HL-60 (cell line): ENCODE measurements around the gene EARS2.

Source experiments
- DNase-seq, 2 experiments: peaks; one replicate each; pipeline ENCODE4 v3.0.0-alpha.2; 2010 to 2020; ENCODE audit warnings: low read depth in 1 of 2, low spot score in 1 of 2
- H3K27ac ChIP-seq: fragments of 250-450 bp; sonication (Bioruptor Pico); replicated peaks from 2 replicates; pipeline ENCODE4 v1.5.1; 2020; ENCODE audit warnings: mild to moderate bottlenecking, moderate library complexity
- H3K27me3 ChIP-seq: fragments of 250-450 bp; sonication (Bioruptor Pico); 2 replicates; pipeline ENCODE4 v1.5.1; 2021; ENCODE audit warnings: mild to moderate bottlenecking, moderate library complexity; ENCODE audit not compliant: insufficient read depth, poor library complexity, severe bottlenecking
- H3K4me3 ChIP-seq: replicated peaks from 2 replicates; pipeline ENCODE4 v1.5.1; 2011; ENCODE audit warnings: mild to moderate bottlenecking, control low read depth, low read length; ENCODE audit not compliant: insufficient read depth
- CTCF ChIP-seq: IDR thresholded peaks from one replicate; pipeline ENCODE4 v1.5.1; 2011; ENCODE audit warnings: low read length, control low read depth, inconsistent platforms; ENCODE audit not compliant: insufficient read depth
- GABPA ChIP-seq: IDR thresholded peaks from 2 replicates; pipeline ENCODE4 v1.6.1; 2012; ENCODE audit warnings: low read depth
- POLR2AphosphoS5 ChIP-seq: IDR thresholded peaks from 2 replicates; pipeline ENCODE4 v1.6.1; 2012; ENCODE audit warnings: low read depth
- REST ChIP-seq: IDR thresholded peaks from 2 replicates; pipeline ENCODE4 v1.6.1; 2012; ENCODE audit warnings: low read depth; ENCODE audit not compliant: insufficient replicate concordance
- SPI1 ChIP-seq: IDR thresholded peaks from 2 replicates; pipeline ENCODE4 v1.6.1; 2012; ENCODE audit warnings: low read depth, mild to moderate bottlenecking, borderline replicate concordance

The EARS2 gene

GRCh38 chr16:23494188-23494587, 63.0 kb downstream of the EARS2 start:
- Histone ChIP-seq H3K27me3 (no peaks in the 10 kb centered on the region), H3K4me3 (no peak overlapping the region), H3K27ac (no peak overlapping the region)
- TF ChIP-seq POLR2AphosphoS5 (no peak), REST (no peak), CTCF (no peak), GABPA (no peak), SPI1 (no peak)
- no peak for DNase-seq

- no peak for DNase-seq
- no peak overlapping the region for H3K27ac ChIP-seq
- H3K4me3 ChIP-seq = no peak overlapping the region
- no peaks in the 10 kb centered on the region for H3K27me3 ChIP-seq
- TF ChIP-seq GABPA (no peak), REST (no peak), SPI1 (no peak), CTCF (no peak), POLR2AphosphoS5 (no peak)
Observed at GRCh38 chr16:23491490-23492391, 65.4 kb downstream of the EARS2 start.

- H3K27me3 ChIP-seq = no peaks in the 10 kb centered on the region
- no peak for TF ChIP-seq CTCF
- TF ChIP-seq GABPA = no peak
- TF ChIP-seq REST = no peak
- TF ChIP-seq SPI1 = no peak
- TF ChIP-seq POLR2AphosphoS5 = no peak
- H3K27ac ChIP-seq = no peak overlapping the region
- no peak for DNase-seq
- H3K4me3 ChIP-seq = no peak overlapping the region
Observed at GRCh38 chr16:23486480-23486879, 70.7 kb downstream of the EARS2 start.
